ENCODE results near the gene DARS2. TPM values are rescaled to one million over a fixed set of nuclear protein-coding genes. Genes with fewer than 3 reads are reported as not detected.
"Not testable (repeated sequence)": the region's sequence is repeated elsewhere in the genome, so short reads cannot be mapped to it uniquely, and the experiment has no call there.

The DARS2 gene
- total RNA-seq, 1 donor from 2014 or later: 41.9 TPM

DNA sequence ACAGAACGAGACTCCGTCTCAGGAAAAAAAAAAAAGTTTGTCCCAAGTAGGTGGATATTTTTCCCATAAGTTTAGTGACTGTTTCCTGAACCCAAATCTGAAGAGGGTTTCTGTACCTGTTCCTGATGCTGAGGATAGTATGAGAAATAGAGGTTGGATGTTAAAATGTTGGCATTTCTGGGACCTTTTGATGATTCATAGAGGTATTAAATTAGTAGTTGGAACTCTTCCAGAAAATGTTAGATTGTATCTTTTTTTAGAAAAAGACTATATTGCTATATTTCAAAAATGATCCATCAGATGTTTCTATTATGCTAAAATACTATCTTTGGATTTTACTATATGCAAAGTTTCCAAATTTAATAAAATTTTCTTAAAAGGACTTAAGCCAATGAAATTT is 3.1 kb downstream of the DARS2 start:
- intact Hi-C loops (cut with micrococcal nuclease): loop anchor here (10.0 kb wide), 1 partner anchor 633 kb away; no protein-coding TSS in a partner anchor
- peaks cover 25% of the 10 kb centered on the region for H3K36me3 Mint-ChIP-seq (ENCODE audit: low read depth)
- no peaks in the 10 kb centered on the region for H3K27me3 Mint-ChIP-seq (ENCODE audit: insufficient read depth)
- no peak overlapping the region for H3K27ac Mint-ChIP-seq
- no peak overlapping the region for H3K4me3 Mint-ChIP-seq
- H3K4me1 Mint-ChIP-seq (ENCODE audit: low read depth): peaks cover 29% of the 10 kb centered on the region
- H3K9me3 Mint-ChIP-seq: no peaks in the 10 kb centered on the region
- DNase-seq (ENCODE audit: low spot score): no peak

DNA sequence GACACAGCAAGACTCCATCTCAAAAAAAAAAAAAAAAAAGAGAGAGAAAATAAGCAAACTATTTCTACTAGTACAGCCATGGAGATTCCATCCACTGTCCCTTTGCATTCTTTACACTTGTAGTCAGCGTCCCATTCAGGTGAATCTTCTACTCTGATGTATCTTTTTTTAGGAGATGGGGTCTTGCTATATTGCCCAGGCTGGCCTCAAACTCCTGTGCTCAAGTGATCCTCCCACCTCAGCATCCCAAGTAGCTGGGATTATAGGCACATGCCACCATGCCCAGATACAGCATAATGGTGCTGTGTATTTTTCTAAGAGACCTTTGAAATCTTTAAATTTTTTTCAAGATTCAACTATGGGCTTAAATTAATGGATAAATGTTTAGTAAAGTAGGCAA is 8.3 kb downstream of the DARS2 start:
- Mint-ChIP-seq H3K36me3 (ENCODE audit: low read depth) (peaks cover 24% of the 10 kb centered on the region), H3K27me3 (ENCODE audit: insufficient read depth) (no peaks in the 10 kb centered on the region), H3K9me3 (no peaks in the 10 kb centered on the region), H3K4me1 (ENCODE audit: low read depth) (peaks cover 4% of the 10 kb centered on the region), H3K4me3 (no peak overlapping the region), H3K27ac (no peak overlapping the region)
- no peak for DNase-seq (ENCODE audit: low spot score)
- intact Hi-C loops (cut with micrococcal nuclease): no loop called here

DNA sequence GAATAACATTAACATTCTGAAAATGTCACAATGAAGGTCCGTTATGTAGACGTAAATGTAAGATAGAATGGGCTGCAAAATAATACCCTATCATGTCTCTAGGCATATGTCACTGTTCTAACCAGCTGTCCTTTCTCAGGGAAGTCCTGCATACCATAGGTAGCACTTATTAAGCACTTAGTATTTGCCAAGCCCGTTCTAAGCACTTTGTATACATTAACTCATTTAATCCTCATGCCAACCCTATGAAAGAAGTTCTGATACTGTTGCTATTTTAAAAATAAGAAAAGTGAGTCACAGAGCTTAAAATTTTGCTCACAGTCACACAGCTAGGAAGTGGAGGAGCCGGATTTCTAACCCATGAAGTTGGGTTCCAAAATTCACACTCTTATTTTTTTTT is 27.6 kb downstream of the DARS2 start:
- intact Hi-C loops (cut with micrococcal nuclease): no loop called here
- Mint-ChIP-seq H3K27me3 (ENCODE audit: insufficient read depth) (no peaks in the 10 kb centered on the region), H3K27ac (no peak overlapping the region), H3K4me3 (no peak overlapping the region), H3K9me3 (no peaks in the 10 kb centered on the region), H3K36me3 (ENCODE audit: low read depth) (peaks cover 30% of the 10 kb centered on the region), H3K4me1 (ENCODE audit: low read depth) (no peaks in the 10 kb centered on the region)
- DNase-seq (ENCODE audit: low spot score): no peak

DNA sequence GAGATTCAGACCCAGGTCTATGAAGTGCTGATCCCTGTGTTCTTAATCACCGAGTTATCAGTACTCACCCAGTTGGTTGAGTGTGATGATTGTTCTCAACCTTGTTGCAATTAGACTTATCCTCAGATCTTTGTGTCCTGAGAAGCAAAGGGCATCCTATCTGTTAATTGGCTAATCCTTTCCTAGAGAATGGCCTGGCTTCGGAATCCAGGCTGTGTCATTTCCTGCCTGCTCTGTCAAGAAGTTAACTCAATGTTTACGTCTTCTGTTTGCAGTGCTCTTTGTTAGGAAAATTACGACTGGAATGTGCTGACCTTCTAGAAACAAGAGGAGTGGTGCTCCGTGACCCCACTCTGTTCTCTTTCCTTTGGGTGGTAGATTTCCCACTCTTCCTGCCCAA is 28.6 kb downstream of the DARS2 start:
- no peak overlapping the region for H3K4me3 Mint-ChIP-seq
- H3K36me3 Mint-ChIP-seq (ENCODE audit: low read depth): peaks cover 34% of the 10 kb centered on the region
- no peaks in the 10 kb centered on the region for H3K9me3 Mint-ChIP-seq
- DNase-seq (ENCODE audit: low spot score): no peak
- intact Hi-C loops (cut with micrococcal nuclease): no loop called here
- H3K27me3 Mint-ChIP-seq (ENCODE audit: insufficient read depth): no peaks in the 10 kb centered on the region
- no peaks in the 10 kb centered on the region for H3K4me1 Mint-ChIP-seq (ENCODE audit: low read depth)
- H3K27ac Mint-ChIP-seq: no peak overlapping the region

DNA sequence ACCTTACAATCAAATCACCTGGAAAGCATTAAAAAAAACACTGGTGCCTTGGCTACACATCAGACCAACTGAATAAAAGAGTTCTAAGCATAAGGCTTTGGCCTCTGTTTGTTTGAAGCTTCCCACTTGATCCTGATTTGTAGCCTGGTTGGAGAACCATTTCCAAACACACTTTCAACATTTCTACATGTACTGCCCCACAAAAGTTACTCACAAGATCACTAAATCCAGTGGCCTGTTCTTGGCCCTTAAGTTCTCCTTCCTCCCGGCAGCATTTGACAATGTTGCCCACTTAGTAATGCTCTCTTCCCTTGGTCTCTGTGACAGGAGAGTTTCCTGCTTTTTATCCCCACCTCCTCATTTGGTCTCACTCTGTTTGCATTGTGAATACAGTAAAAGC is 31.5 kb downstream of the DARS2 start:
- Mint-ChIP-seq H3K9me3 (no peaks in the 10 kb centered on the region), H3K27me3 (ENCODE audit: insufficient read depth) (no peaks in the 10 kb centered on the region), H3K36me3 (ENCODE audit: low read depth) (peaks cover 40% of the 10 kb centered on the region), H3K27ac (no peak overlapping the region), H3K4me3 (no peak overlapping the region), H3K4me1 (ENCODE audit: low read depth) (no peaks in the 10 kb centered on the region)
- no peak for DNase-seq (ENCODE audit: low spot score)
- intact Hi-C loops (cut with micrococcal nuclease): no loop called here

DNA sequence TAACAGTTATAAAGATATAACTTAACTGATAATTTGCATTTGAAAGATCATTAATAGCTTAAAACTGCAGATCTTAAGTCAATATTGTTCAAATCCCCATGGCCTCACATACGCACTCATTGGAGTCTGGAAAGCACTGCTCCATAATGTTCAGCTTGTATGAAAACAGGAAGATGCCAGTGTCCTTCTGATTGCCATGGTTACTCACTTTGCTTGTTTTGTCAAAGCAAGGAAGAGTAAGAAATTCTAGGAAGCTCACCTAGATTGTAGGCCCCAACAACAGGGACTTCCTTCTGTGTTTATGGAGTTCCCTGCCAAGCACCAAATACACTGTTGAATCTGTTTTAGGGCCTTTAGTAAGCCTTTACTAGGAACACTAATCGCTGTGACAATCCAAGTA is 32.4 kb downstream of the DARS2 start:
- Mint-ChIP-seq H3K4me3 (no peak overlapping the region), H3K27ac (no peak overlapping the region), H3K9me3 (no peaks in the 10 kb centered on the region), H3K27me3 (ENCODE audit: insufficient read depth) (no peaks in the 10 kb centered on the region), H3K4me1 (ENCODE audit: low read depth) (no peaks in the 10 kb centered on the region), H3K36me3 (ENCODE audit: low read depth) (peaks cover 36% of the 10 kb centered on the region)
- no peak for DNase-seq (ENCODE audit: low spot score)
- intact Hi-C loops (cut with micrococcal nuclease): no loop called here

DNA sequence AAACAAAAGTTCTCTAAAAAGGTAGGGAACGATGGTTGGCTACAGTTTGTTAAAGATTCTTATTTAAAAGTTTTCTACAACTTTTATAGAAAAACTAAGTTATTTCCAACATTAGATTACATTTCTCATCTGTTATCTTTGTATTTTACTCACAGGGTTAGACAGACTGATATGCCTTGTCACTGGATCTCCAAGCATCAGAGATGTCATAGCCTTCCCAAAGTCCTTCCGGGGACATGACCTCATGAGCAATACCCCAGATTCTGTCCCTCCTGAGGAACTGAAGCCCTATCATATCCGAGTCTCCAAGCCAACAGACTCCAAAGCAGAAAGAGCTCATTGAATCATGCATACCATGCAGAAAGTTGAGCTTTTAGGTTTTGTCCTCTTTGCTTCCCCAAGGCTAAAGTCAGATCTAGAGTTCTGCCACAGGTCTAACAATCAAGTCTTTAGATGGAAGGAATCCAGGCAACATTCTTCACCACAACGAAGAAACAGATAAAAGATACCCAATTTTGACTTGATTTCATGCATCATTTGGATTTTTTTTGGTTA is 33.0 kb downstream of the DARS2 start:
- Mint-ChIP-seq H3K27ac (no peak overlapping the region), H3K4me1 (ENCODE audit: low read depth) (no peaks in the 10 kb centered on the region), H3K36me3 (ENCODE audit: low read depth) (peaks cover 35% of the 10 kb centered on the region), H3K4me3 (no peak overlapping the region), H3K27me3 (ENCODE audit: insufficient read depth) (no peaks in the 10 kb centered on the region), H3K9me3 (no peaks in the 10 kb centered on the region)
- DNase-seq (ENCODE audit: low spot score): no peak
- intact Hi-C loops (cut with micrococcal nuclease): no loop called here

DNA sequence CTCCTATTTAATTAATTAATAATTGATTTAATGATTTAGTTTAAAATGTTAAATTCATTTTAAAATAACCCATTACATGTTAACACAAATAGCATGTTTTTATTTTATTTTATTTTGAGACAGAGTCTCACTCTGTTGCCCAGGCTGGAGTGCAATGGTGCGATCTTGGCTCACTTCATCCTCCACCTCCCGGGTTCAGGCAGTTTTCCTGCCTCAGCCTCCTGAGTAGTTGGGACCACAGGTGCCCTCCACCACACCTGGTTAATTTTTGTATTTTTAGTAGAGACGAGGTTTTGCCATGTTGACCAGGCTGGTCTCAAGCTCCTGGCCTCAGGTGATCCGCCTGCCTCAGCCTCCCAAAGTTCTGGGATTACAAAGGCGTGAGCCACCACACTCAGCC is 35.1 kb downstream of the DARS2 start:
- not testable (repeated sequence) for H3K27ac Mint-ChIP-seq; H3K27me3 Mint-ChIP-seq (ENCODE audit: insufficient read depth)

DNA sequence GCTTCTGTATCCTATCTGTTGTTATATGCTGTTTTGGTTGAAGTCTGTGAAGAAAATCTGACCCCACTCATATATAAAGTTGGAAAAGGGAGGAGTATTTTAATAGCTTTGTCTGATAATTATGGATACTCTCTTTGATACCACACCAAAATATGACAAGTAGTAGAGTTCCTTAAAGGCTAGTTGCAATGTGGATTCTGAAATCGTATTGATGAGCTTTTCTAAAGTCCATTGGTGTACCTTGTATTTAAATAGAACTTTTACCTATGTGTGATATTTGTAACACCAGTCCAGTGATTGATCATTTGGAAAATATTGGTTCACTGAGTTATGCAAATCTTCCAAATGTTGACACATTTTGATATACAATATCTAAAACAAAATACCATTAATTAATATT is 35.6 kb downstream of the DARS2 start:
- intact Hi-C loops (cut with micrococcal nuclease): loop anchor here (10.0 kb wide), 1 partner anchor 1115 kb away; no protein-coding TSS in a partner anchor

More for the DNA sequence above, 35.1 kb downstream of the DARS2 start:
- H3K4me3 Mint-ChIP-seq; H3K9me3 Mint-ChIP-seq; DNase-seq (ENCODE audit: low spot score); intact Hi-C loops (cut with micrococcal nuclease): not testable (repeated sequence)
- peaks cover 12% of the 10 kb centered on the region for H3K4me1 Mint-ChIP-seq (ENCODE audit: low read depth)
- H3K36me3 Mint-ChIP-seq (ENCODE audit: low read depth): peaks cover 48% of the 10 kb centered on the region

DNA sequence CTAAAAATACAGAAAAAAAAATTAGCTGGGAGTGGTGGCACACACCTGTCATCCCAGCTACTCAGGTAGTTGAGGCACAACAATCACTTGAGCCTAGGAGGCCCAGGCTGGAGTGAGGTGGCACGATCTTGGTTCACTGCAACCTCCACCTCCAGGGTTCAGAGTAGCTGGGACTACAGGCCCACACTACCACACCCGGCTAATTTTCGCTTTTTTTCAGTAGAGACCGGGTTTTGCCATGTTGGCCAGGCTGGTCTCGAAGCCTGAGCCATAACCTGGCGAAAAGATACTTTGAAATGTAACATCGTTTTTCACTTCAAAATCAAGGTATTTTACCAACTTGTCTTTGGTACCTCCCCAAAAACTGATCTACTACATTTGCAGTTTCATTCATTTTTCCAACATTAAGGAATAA is 37.3 kb downstream of the DARS2 start:
- no peak overlapping the region for H3K4me3 Mint-ChIP-seq

More for the DNA sequence above, 35.6 kb downstream of the DARS2 start:
- H3K27ac Mint-ChIP-seq: no peak overlapping the region
- no peak for DNase-seq (ENCODE audit: low spot score)
- H3K4me3 Mint-ChIP-seq: no peak overlapping the region
- peaks cover 51% of the 10 kb centered on the region for H3K36me3 Mint-ChIP-seq (ENCODE audit: low read depth)
- H3K9me3 Mint-ChIP-seq: no peaks in the 10 kb centered on the region
- peaks cover 15% of the 10 kb centered on the region for H3K4me1 Mint-ChIP-seq (ENCODE audit: low read depth)
- H3K27me3 Mint-ChIP-seq (ENCODE audit: insufficient read depth): no peaks in the 10 kb centered on the region

DNA sequence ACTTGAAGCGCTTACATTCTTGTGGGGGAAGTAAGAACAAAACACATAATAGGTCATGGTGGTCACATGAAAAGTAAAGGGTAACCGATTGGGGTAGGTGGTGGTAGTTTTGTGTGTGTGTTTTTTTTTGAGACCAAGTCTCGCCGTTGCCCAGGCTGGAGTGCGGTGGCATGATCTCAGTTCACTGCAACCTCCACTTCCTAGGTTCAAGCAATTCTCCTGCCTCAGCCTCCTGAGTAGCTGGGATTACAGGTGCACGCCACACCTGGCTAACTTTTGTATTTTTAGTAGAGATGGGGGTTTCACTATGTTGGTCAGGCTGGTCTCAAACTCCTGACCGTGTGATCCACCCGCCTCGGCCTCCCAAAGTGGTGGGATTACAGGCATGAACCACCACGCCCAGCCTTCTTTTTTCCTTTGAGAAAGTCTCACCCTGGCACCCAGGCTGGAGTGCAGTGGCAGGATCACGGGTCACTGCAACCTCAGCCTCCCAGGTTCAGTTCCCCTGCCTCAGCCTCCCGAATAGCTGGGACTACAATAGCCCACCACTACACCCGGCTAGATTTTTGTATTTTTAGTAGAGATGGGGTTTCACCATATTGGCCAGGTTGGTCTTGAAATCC is 37.8 kb downstream of the DARS2 start:
- H3K4me1 Mint-ChIP-seq (ENCODE audit: low read depth): peaks cover 33% of the 10 kb centered on the region
- not testable (repeated sequence) for H3K9me3 Mint-ChIP-seq; H3K4me3 Mint-ChIP-seq; H3K27me3 Mint-ChIP-seq (ENCODE audit: insufficient read depth); DNase-seq (ENCODE audit: low spot score)
- intact Hi-C loops (cut with micrococcal nuclease): loop anchor here (10.0 kb wide), 1 partner anchor 1117 kb away; no protein-coding TSS in a partner anchor
- peaks cover 61% of the 10 kb centered on the region for H3K36me3 Mint-ChIP-seq (ENCODE audit: low read depth)
- H3K27ac Mint-ChIP-seq: peak overlapping the region; percentile 37

More for the DNA sequence above, 37.3 kb downstream of the DARS2 start:
- DNase-seq (ENCODE audit: low spot score): no peak
- H3K4me1 Mint-ChIP-seq (ENCODE audit: low read depth): peaks cover 31% of the 10 kb centered on the region
- peaks cover 56% of the 10 kb centered on the region for H3K36me3 Mint-ChIP-seq (ENCODE audit: low read depth)
- H3K27ac Mint-ChIP-seq: peak overlapping the region; percentile 8
- H3K9me3 Mint-ChIP-seq: no peaks in the 10 kb centered on the region
- H3K27me3 Mint-ChIP-seq (ENCODE audit: insufficient read depth): no peaks in the 10 kb centered on the region
- intact Hi-C loops (cut with micrococcal nuclease): loop anchor here (10.0 kb wide), 1 partner anchor 1117 kb away; no protein-coding TSS in a partner anchor

DNA sequence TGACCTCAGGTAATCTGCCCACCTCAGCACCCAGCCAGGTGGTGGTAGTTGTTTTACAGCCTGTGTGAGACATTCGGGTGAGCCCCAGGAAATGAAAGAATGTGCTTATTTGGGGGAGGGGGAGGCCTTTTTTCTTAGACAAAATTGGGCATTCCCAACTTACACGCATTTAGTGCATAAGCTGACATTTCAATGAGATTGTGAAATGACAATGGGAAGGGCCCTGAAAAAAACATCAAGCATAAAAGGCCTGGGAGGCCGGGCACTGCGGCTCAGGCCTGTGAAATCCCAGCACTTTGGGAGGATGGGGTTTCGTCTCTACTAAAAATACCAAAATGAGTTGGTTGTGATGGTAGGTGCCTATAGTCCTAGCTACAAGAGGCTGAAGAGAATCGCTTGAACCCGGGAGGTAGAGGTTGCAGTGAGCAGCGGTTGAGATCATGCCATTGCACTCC is 38.3 kb downstream of the DARS2 start:
- no peak overlapping the region for H3K4me3 Mint-ChIP-seq
- H3K36me3 Mint-ChIP-seq (ENCODE audit: low read depth): peaks cover 62% of the 10 kb centered on the region
- peak overlapping the region; percentile 37 for H3K27ac Mint-ChIP-seq
- no peak for DNase-seq (ENCODE audit: low spot score)
- intact Hi-C loops (cut with micrococcal nuclease): loop anchor here (10.0 kb wide), 1 partner anchor 1118 kb away; no protein-coding TSS in a partner anchor
- H3K27me3 Mint-ChIP-seq (ENCODE audit: insufficient read depth): no peaks in the 10 kb centered on the region
- no peaks in the 10 kb centered on the region for H3K9me3 Mint-ChIP-seq
- peaks cover 33% of the 10 kb centered on the region for H3K4me1 Mint-ChIP-seq (ENCODE audit: low read depth)

All from activated T-helper 1 cell treated with anti-CD3 and anti-CD28 coated beads, Interleukin-12 subunit alpha, Interleukin-12 subunit beta, Interleukin-2, Interleukin-4 antibody, amounts not matched to agents 30 ng/mL and 10 ng/mL and 1 ng/mL, durations not matched to agents 14 hours and 24 hours and 36 hours (primary cell).